Adrenal gland (tissue), 5 donors: ENCODE data around the gene KDM4B.

Source experiments
- POLR2A ChIP-seq, 2 donors: fragments of 450-650 bp; IDR thresholded peaks; one replicate each; pipeline ENCODE4 v1.6.1; 2017; ENCODE audit warnings: antibody characterized with exemption in 2 of 2, mild to moderate bottlenecking in 2 of 2, moderate library complexity in 1 of 2
- TF ChIP-seq, protein P1 (sequence below), 6 experiments: fragments of 450-650 bp in 4 of 6; fragments of 200-600 bp in 2 of 6; sonication (generic) in 1 of 6; IDR thresholded peaks; 1 replicate in 5 of 6; 2 replicates in 1 of 6; pipeline versions ENCODE4 v1.5.1 to v1.8.0; 2016 to 2021; ENCODE audit warnings: antibody characterized with exemption in 6 of 6, mild to moderate bottlenecking in 2 of 6, moderate library complexity in 1 of 6
- donor health status: DM: no; HTN: no; CAD: no.

DNA sequence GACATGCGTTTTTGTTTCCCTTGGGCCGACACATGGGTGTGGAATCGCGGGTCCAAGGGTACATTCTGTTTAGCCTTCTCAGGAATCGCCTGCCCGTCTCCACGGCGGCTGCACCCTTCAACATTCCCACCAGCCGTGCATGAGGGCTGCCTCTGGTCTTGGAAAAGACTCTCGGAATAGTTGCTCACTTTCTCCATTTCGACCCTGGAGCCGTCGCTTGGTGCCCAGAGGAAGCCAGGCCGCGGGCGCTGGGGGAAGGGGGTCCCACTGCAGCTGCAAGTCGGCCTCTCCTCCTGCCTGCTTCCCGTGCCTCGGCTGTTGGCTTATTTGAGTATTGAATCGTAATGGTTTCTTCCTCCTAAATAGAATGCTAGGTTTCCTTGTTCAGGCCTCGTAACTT lies 51.5 kb downstream of the KDM4B start:
- no peak for TF ChIP-seq POLR2A (IDR thresholded peaks at IDR 0.05)
- TF ChIP-seq, protein P1, sequence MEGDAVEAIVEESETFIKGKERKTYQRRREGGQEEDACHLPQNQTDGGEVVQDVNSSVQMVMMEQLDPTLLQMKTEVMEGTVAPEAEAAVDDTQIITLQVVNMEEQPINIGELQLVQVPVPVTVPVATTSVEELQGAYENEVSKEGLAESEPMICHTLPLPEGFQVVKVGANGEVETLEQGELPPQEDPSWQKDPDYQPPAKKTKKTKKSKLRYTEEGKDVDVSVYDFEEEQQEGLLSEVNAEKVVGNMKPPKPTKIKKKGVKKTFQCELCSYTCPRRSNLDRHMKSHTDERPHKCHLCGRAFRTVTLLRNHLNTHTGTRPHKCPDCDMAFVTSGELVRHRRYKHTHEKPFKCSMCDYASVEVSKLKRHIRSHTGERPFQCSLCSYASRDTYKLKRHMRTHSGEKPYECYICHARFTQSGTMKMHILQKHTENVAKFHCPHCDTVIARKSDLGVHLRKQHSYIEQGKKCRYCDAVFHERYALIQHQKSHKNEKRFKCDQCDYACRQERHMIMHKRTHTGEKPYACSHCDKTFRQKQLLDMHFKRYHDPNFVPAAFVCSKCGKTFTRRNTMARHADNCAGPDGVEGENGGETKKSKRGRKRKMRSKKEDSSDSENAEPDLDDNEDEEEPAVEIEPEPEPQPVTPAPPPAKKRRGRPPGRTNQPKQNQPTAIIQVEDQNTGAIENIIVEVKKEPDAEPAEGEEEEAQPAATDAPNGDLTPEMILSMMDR (IDR thresholded peaks at IDR 0.05) = no peak
